Activated T-cell treated with anti-CD3 and anti-CD28 coated beads, Interleukin-2, amount 50 U/mL, for 24 hours (primary cell): ENCODE results near the gene SPARC.

Experiments used
- DNase-seq: peaks from one replicate; pipeline ENCODE4 v3.0.0-alpha.2; 2020
- H3K27ac Mint-ChIP-seq: 2 replicates; pipeline ENCODE4 v1.8.0; 2020; ENCODE audit warnings: mild to moderate bottlenecking, mixed read lengths
- H3K27me3 Mint-ChIP-seq: 2 replicates; pipeline ENCODE4 v1.8.0; 2020; ENCODE audit warnings: mixed read lengths
- H3K36me3 Mint-ChIP-seq: 2 replicates; pipeline ENCODE4 v1.8.0; 2020; ENCODE audit warnings: low read depth, mixed read lengths
- H3K4me1 Mint-ChIP-seq: 2 replicates; pipeline ENCODE4 v1.8.0; 2020; ENCODE audit warnings: low read depth, mixed read lengths
- H3K4me3 Mint-ChIP-seq: 2 replicates; pipeline ENCODE4 v1.8.0; 2020; ENCODE audit warnings: mild to moderate bottlenecking, moderate library complexity, mixed read lengths
- H3K9me3 Mint-ChIP-seq: 2 replicates; pipeline ENCODE4 v1.8.0; 2020; ENCODE audit warnings: mixed read lengths

SPARC gene

DNA sequence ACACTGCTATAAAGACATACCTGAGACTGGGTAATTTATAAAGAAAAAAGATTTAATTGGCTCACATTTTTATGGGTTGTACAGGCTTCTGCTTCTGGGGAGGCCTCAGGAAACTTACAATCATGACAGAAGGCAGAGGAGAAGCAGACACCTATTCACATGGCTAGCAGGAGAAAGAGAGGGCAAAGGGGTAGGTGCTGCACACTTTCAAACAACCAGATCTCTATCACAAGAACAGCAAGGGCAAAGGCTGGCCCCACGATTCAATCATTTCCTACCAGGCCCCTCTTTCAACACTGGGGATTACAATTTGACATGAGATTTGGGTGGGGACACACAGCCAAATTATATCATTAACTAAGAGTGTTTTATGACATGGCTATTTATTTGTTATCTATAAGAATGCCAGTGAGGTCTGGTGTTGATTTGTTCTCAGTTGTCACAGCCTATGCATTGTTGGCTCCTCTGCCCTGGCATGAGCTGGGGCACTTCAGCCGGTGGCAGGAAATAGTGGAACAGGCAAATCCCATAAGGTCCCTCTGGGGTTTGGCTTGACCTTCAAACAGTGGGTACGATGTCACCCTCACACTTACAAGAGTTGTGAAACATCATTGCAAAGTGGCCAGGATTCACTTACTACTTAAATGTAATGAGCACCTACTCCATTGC lies 44.1 kb downstream of the SPARC start:
- no peak overlapping the region for H3K27ac Mint-ChIP-seq
- no peaks in the 10 kb centered on the region for H3K4me1 Mint-ChIP-seq
- peaks cover 15% of the 10 kb centered on the region for H3K27me3 Mint-ChIP-seq
- no peaks in the 10 kb centered on the region for H3K9me3 Mint-ChIP-seq
- H3K36me3 Mint-ChIP-seq, result no peaks in the 10 kb centered on the region
- no peak overlapping the region for H3K4me3 Mint-ChIP-seq
- DNase-seq, result no peak

- Mint-ChIP-seq H3K36me3 (no peaks in the 10 kb centered on the region), H3K27ac (no peak overlapping the region), H3K27me3 (peaks cover 13% of the 10 kb centered on the region), H3K4me1 (no peaks in the 10 kb centered on the region), H3K9me3 (no peaks in the 10 kb centered on the region), H3K4me3 (no peak overlapping the region)
- DNase-seq, result no peak
Measured at GRCh38 chr5:151638619-151639018, 48.1 kb downstream of the SPARC start.

- no peak overlapping the region for H3K27ac Mint-ChIP-seq
Measured at GRCh38 chr5:151637676-151638075, 49.0 kb downstream of the SPARC start.

GRCh38 chr5:151633892-151634291 lies 52.8 kb downstream of the SPARC start:
- Mint-ChIP-seq H3K9me3 (no peaks in the 10 kb centered on the region), H3K36me3 (no peaks in the 10 kb centered on the region), H3K27ac (no peak overlapping the region), H3K4me3 (no peak overlapping the region), H3K4me1 (no peaks in the 10 kb centered on the region), H3K27me3 (peaks cover 25% of the 10 kb centered on the region)
- no peak for DNase-seq

More at GRCh38 chr5:151637676-151638075, 49.0 kb downstream of the SPARC start:
- Mint-ChIP-seq H3K4me1 (no peaks in the 10 kb centered on the region), H3K27me3 (peaks cover 13% of the 10 kb centered on the region), H3K9me3 (no peaks in the 10 kb centered on the region), H3K36me3 (no peaks in the 10 kb centered on the region), H3K4me3 (no peak overlapping the region)
- DNase-seq, result no peak

DNA sequence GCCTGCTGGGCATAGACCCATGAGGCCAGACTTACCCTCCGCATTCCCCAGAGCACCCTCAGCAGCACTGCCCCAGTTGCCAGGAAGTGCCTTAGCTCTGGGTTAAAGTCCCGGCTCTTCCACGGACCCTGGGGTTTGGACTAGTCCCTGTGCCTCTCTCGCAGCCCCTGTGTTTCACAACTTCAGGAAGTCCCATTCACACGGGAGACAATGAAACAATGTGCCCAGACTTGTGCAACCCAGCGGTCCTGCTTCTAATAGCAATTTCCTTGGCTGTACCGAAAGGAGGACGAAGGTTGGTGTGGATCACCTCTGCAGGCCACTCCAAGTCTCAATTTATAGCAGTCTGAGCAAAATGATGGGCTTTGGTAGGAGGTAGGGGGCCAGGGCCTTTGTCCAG lies 53.8 kb downstream of the SPARC start:
- Mint-ChIP-seq H3K4me3 (no peak overlapping the region), H3K27ac (no peak overlapping the region), H3K9me3 (no peaks in the 10 kb centered on the region), H3K36me3 (no peaks in the 10 kb centered on the region), H3K27me3 (peaks cover 25% of the 10 kb centered on the region), H3K4me1 (no peaks in the 10 kb centered on the region)
- no peak for DNase-seq

DNA sequence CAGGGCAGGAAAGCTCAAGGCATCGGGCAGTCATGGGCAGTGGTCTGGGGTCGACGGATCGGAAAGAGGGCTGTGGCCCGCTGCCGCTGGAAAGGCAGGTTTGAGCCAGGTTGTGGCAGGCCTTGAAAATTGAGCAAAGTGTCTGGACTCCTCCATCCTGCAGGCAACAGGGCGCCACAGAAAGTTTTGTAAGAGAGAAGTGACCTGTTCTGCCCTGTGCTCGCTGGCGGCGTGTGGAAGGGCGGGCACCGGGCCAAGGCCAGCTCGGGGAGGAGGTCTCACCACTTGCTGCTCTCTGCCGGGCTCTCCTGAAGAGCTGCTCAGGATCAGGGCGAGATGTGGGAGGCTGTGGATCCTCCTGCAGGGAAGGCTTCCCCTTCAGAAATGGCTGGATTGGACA lies 54.2 kb downstream of the SPARC start:
- Mint-ChIP-seq H3K9me3 (no peaks in the 10 kb centered on the region), H3K36me3 (no peaks in the 10 kb centered on the region), H3K27me3 (peaks cover 25% of the 10 kb centered on the region), H3K4me3 (no peak overlapping the region), H3K4me1 (no peaks in the 10 kb centered on the region), H3K27ac (no peak overlapping the region)
- no peak for DNase-seq

GRCh38 chr5:151631941-151632340 lies 54.8 kb downstream of the SPARC start:
- Mint-ChIP-seq H3K9me3 (no peaks in the 10 kb centered on the region), H3K27ac (no peak overlapping the region), H3K4me3 (no peak overlapping the region), H3K36me3 (no peaks in the 10 kb centered on the region), H3K27me3 (peaks cover 25% of the 10 kb centered on the region), H3K4me1 (no peaks in the 10 kb centered on the region)
- no peak for DNase-seq

GRCh38 chr5:151630088-151630487 lies 56.6 kb downstream of the SPARC start:
- Mint-ChIP-seq H3K36me3 (no peaks in the 10 kb centered on the region), H3K9me3 (no peaks in the 10 kb centered on the region), H3K27ac (no peak overlapping the region)

DNA sequence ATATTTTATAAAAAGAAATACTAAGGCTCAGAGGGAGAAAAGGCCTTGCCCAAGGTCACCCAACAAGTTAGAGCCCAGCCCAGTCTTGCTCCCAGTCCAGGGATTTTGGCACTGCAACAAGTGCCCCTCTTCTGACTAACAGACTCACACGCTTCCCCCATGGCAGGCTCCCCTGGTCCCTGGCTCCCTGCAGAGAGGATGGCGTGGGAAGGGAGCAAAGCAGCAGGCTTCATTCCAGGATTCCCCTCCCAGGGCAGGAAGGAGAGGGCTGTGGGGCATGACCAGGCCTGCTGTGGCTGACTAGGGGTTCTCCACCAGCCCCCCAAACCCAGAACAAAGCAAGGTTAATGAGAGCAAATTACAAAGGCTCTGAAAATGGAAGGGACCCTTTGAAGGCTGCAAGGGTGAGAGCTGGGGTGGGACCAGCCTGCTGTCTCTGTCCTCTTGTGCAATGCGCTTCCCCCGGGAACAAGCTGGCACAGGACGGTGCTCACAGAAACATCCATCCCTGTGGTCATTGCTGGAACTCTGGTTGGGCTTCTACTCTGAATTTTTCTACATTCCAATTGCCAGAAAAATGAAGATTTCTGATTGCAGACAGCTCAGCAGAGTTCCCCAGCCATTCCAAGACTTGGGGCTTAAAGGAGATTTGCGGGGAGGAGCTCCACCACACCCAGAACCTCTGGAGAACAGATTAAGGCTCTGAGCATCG lies 58.4 kb downstream of the SPARC start:
- H3K27ac Mint-ChIP-seq, result no peak overlapping the region
- peaks cover 12% of the 10 kb centered on the region for H3K27me3 Mint-ChIP-seq
- no peaks in the 10 kb centered on the region for H3K4me1 Mint-ChIP-seq
- no peaks in the 10 kb centered on the region for H3K9me3 Mint-ChIP-seq
- DNase-seq, result no peak
- H3K4me3 Mint-ChIP-seq, result no peak overlapping the region
- no peaks in the 10 kb centered on the region for H3K36me3 Mint-ChIP-seq

More at GRCh38 chr5:151630088-151630487, 56.6 kb downstream of the SPARC start:
- no peak overlapping the region for H3K4me3 Mint-ChIP-seq
- DNase-seq, result no peak
- no peaks in the 10 kb centered on the region for H3K4me1 Mint-ChIP-seq
- H3K27me3 Mint-ChIP-seq, result peaks cover 21% of the 10 kb centered on the region

DNA sequence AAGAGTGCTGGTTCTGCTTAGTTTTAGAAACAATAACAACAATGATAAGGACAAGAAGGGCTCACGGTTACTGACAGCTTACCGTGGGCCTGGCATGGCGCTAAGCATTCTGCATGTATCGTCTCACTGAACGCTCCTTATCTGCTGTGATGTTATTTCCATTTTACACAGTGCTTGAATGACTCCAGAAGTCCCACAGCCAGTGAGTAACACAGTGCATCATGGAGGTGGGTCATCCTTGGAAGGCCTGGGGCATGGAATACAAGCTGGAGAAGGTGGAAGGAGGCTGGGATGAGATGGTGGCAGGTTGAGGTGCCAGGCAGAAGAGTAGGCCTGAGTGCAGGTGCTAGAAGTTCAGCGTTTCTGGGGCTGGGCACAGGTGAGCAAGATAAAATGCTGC lies 59.1 kb downstream of the SPARC start:
- H3K9me3 Mint-ChIP-seq, result no peaks in the 10 kb centered on the region
- H3K4me1 Mint-ChIP-seq, result no peaks in the 10 kb centered on the region
- DNase-seq, result no peak
- no peaks in the 10 kb centered on the region for H3K36me3 Mint-ChIP-seq
- H3K27me3 Mint-ChIP-seq, result peaks cover 12% of the 10 kb centered on the region
- no peak overlapping the region for H3K27ac Mint-ChIP-seq
- H3K4me3 Mint-ChIP-seq, result no peak overlapping the region

DNA sequence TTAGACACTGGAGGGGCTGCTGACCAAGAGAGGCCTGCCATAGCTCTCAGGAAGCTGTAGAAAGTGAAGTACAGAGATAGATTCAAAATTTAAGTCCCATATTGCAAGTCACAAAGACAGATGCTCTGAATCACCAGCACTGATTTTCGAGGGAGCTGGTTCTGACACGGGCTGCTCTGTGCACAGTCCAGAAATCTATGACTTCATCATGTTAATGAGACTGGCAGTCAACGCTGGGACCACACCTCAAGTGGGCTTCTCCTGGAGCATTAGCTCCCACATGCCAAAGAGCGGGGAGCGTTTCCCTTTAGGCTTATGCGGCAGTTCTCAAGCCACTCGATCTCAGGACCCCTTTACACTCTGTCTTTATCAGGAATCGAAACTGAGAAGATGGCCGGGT lies 61.4 kb downstream of the SPARC start:
- Mint-ChIP-seq H3K27me3 (peaks cover 23% of the 10 kb centered on the region), H3K4me1 (no peaks in the 10 kb centered on the region), H3K4me3 (no peak overlapping the region), H3K36me3 (no peaks in the 10 kb centered on the region), H3K9me3 (no peaks in the 10 kb centered on the region), H3K27ac (no peak overlapping the region)
- DNase-seq, result no peak

- Mint-ChIP-seq H3K4me1 (no peaks in the 10 kb centered on the region), H3K27me3 (peaks cover 22% of the 10 kb centered on the region), H3K9me3 (no peaks in the 10 kb centered on the region), H3K27ac (no peak overlapping the region), H3K36me3 (no peaks in the 10 kb centered on the region), H3K4me3 (no peak overlapping the region)
- DNase-seq, result no peak
Measured at GRCh38 chr5:151624476-151624875, 62.2 kb downstream of the SPARC start.

DNA sequence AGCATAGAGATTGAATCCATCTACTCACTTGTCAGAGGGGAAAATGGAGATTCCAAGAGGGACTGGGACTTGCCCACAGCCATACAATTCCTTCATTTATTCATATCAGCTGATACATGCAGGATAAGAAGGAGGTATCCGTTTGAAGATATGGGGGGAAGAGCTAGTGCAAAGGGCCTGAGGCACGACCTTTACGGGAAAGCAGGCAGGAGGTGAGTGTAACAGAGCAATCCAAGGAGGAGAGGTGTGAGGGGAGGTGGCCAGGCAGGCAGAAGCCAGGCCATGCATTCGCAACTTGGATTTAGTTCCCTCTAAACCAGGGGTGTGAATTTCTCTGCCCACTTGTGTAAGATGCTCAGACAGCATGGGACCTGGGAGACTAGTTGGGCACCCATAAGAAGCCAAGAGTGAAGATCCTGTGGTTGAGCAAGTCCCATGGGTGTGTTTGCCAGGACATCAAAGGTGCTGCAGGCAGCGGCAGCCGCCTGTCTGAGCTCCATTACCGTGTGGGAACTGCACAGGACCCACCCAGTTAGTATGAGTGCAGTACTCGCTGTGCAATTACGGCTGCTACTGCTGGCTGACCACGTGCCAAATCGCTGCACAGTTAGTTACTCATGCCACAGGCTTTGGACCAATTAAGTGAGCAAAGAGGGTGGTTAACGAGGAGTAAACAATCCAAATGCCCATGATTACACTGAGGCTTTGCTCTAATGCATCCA lies 64.2 kb downstream of the SPARC start:
- Mint-ChIP-seq H3K27ac (no peak overlapping the region), H3K9me3 (no peaks in the 10 kb centered on the region), H3K4me1 (no peaks in the 10 kb centered on the region), H3K27me3 (peaks cover 25% of the 10 kb centered on the region), H3K4me3 (no peak overlapping the region), H3K36me3 (no peaks in the 10 kb centered on the region)
- DNase-seq, result no peak

GRCh38 chr5:151620461-151620840 lies 66.3 kb downstream of the SPARC start:
- H3K4me3 Mint-ChIP-seq, result no peak overlapping the region
- no peaks in the 10 kb centered on the region for H3K36me3 Mint-ChIP-seq
- H3K9me3 Mint-ChIP-seq, result no peaks in the 10 kb centered on the region
- peaks cover 3% of the 10 kb centered on the region for H3K4me1 Mint-ChIP-seq
- H3K27ac Mint-ChIP-seq, result no peak overlapping the region
- H3K27me3 Mint-ChIP-seq, result peaks cover 38% of the 10 kb centered on the region
- no peak for DNase-seq
